RPMI7951 (cell line): Measurements from ENCODE around the gene ENG. TPM values are rescaled to one million over a fixed set of nuclear protein-coding genes. Genes with fewer than 3 reads are reported as not detected.
A peak's percentile ranks its signal among the peaks of the same experiment; 100 is the strongest.
"Not testable (repeated sequence)": the region's sequence is repeated elsewhere in the genome, so short reads cannot be mapped to it uniquely, and the experiment has no call there.

Source experiments
- DNase-seq: peaks from one replicate; pipeline ENCODE4 v3.0.0-alpha.2; 2012; ENCODE audit warnings: low read depth
- total RNA-seq: library from RNA; depleted of rRNA; stranded (reverse); fragments of >200 nt; shearing (Covaris generic); gene quantifications from 2 replicates; pipeline ENCODE4 v1.2.3, GENCODE V29; 2014

Gene ENG
- total RNA-seq, 1 experiment from 2014 or later, result 34.8 TPM

DNA sequence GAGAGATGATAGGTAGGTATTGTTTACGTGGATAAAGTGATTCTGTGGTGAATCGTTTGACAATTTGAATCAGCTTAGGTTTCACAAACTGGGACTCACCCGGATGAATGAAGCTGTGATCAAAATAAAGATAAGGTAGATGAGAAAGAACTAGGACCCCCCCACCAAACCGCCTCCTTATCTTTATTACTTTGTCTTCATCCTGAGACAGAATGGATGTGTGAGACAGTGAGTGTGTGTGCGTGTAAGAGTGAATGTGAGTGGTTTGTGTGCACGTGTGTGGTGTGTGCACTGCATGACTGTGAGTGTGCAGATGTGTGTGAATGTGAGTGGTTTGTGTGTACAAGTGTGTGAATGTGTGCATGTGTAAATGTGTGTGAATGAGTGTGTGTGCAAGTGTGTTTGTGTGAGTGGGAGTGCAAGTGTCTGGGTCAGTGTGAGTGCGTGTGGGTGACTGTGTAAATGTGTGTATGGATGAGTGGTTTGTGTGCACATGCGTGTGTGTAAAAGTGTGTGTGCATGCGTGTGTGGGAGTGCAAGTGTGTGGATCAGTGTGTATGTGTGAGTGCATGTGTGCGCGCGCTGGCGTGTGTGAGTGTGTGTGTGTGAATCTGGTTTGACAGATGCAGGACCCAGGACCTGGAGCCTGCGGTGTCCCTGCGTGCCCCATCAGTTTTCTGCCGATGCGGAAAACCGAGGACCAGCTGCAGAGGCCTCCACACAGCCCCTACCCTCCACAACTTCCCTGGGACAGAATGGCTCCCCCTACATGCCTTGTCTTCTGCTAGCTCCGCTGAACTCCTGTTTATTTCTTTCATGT is 11.4 kb upstream of the ENG start:
- DNase-seq, result no peak

DNA sequence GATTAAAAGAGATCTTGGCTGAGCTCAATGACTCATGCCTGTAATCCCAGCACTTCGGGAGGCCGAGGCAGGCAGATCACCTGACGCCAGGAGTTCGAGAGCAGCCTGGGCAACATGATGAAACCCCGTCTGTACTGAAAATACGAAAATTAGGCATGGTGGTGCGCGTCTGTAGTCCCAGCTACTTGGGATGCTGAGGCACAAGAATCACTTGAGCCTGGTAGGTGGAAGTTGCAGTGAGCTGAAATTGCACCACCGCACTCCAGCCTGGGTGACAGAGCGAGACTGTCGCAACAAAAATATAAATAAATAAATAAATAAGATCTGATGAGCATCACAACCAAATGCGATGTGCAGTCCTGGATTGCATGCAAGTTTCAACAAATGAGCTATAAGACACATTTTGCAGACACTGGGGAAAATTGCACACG is 8.7 kb upstream of the ENG start:
- no peak for DNase-seq

DNA sequence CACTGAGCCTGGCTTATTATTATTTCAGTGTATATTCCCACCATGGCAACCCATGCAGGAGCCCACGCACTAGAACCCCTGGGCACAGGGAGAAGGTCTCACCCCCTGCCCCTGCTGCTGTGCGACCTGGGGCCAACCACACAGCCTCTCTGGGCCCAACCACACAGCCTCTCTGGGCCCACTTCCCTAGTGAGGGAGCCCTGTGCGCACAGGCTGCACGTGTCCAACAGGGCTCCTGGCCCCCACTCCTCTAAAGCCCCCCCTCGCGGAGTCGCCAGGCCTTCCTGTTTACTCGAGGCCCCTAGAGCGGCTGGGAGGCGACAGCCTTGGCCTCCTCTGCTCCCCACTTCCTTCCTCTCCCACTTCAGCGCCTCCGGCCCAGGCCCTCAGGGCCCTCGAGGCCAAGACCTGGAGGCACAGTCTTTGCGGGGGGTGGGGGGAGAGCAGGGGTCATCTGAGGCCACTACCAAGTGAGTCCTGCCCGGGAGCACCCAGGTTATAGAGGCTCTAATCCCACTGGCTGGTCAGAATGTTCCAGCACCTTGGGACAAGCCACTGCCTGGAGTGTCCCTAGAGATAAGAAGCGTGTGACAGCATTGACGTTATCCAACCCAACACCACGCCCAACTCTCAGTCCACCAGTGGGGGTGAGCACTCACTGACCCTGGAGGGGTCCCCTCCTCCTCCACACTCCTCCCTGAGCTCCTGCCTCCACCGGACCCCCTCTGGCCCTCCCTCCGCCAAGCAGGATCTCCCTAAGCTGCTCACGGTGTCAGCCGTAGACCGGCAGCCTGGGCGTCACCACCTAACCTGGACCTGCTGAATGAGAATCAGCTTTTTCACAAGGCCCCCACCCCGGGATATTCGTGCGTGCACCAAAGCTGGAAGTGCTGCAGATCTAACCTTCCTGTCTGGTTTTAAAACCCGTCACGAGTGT is 7.9 kb upstream of the ENG start:
- DNase-seq, result no peak

DNA sequence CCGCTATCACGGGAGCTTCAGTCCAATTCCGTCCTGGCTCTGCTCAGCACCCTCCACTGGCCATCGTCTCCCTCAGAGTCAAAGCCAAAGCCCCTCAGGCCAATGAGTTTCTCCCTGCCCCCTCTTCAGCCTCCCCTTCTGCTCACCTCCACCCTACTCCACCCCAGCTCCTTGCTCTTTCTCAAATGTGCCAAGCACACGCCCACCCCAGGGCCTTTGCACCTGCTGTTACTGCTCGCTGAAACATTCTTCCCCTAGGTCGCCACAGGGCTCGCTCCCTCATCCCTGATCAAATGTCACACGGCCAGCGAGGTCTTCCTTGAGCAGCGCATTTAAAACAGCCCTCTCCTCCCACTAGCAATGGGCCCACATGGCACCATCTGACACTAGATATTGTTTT is 6.3 kb upstream of the ENG start:
- no peak for DNase-seq

DNA sequence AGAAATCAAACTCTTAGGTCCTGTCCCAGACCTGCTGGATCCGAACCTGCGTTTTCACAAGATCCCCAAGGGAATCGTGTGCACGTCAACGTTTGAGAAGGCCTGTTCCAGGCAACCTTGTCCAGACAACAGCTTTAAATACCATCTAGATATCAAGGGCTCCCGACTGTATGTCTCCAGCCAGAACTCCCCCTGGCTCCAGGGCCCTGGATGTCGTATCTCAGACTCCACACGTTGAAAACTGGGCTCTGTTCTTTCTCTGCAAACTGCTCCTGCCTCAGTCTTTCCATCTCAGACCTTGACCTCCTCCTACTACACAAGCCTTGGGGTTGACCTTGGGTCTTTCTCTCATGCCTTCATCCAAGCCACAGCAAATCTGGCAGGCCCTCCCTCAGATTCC is 5.8 kb upstream of the ENG start:
- no peak for DNase-seq

DNA sequence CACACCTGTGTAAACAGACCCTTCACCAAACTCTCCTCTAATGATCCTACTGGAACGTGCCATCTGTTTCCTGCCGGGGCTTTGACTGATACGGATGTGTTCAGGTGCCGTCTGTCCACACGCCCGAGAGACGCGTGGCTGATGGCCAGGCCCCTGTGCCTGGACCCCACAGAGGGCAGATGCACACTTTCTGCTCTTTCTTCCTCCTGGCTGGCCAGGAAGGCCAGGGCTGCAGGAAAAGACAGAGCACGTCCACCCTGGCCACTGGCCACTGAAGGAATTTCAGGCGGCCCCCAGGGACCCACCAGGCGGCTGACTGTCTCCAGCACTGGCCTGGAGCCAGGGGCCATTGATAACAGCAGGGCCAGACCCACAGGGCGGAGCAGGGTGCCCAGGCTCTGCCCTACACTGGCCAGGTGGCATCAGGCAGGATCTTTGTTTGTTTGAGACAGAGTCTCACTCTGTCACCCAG is 3.6 kb upstream of the ENG start:
- no peak for DNase-seq

DNA sequence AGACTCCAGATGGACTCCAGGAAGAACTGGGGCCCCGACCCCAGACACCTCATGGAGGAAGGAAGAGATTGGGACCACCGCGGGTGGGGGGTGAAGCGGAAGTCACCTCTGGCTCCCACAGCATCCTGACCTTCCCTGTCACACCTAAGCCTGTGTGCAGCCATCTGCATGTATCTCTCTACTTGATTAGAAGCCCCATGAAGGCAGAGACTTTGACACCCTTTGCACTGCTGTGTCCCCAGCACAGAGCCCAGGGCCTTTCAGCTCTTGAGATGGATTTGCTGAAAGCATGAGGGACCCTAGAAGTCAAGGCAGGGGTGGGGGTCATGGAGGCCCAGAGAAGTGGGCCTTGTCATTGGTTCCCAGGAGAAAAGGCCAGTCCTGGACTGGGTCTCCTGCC is 2.8 kb upstream of the ENG start:
- DNase-seq, result no peak

DNA sequence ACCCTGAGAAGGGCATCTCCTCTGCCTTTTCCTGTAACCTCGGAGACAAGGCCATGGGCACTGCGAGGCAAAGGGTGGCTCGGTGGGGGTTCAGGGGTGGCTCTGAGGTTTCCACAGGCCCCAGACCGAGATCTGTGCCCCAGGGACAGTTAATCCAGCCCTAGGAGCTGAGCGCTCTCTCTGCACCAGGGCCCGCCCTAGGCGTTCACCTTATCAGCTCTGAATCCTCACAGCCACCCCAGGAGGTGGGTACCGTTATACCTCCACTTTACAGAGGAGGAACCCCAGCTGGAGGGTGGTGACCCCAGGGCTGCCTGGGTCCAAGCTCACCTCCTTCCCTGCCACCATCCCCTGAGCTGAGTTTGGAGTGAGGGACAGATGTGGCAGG is 2.3 kb upstream of the ENG start:
- no peak for DNase-seq

DNA sequence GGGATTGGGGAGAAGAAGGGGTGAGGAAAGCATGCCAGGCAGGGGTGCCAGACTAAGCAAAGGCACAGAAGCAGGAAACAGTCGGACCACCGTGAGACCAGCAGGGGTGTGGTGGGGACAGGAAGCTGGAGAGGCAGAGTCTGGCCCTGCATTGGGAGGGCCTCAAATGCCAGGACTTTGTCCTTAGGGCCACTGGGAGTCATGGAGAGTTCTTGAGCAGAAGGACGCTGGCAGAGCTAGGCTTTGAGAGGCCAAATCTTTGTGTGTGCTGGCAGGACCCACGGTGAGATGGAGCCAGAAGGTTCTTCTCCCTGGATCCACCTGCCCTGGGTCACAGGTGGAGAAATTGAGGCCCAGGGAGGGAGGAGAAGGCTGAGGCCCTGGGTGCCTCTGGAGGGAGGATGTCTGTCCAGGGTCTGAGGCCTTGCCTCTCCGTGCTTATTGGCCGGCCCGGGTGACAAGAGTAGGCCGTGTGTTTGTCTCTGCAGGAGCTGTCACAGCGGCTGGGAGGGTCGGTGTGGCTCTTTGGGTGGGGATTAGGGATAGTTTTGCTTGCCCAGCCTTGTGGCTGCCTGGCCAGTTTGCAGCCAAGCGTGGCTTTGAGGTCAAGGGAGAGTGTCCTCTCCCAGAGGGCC is 1.8 kb upstream of the ENG start:
- DNase-seq, result no peak

DNA sequence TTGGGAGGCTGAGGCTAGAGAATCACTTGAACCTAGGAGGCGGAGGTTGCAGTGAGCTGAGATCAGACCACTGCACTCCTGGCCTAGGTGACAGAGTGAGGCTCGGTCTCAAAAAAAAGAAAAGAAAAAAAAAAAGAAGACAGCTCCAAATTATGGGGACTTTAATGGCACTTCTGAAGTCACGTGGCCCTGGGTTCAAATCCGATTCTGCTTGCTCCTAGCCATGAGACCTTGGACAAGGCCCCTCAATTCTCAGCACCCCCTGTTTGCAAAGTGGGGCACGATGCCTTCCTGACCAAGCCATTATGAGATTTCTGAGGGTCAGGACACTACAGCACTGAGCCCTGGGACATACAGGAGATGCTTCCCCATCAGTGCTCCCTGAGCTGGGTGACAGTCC is 1.1 kb upstream of the ENG start:
- no peak for DNase-seq

DNA sequence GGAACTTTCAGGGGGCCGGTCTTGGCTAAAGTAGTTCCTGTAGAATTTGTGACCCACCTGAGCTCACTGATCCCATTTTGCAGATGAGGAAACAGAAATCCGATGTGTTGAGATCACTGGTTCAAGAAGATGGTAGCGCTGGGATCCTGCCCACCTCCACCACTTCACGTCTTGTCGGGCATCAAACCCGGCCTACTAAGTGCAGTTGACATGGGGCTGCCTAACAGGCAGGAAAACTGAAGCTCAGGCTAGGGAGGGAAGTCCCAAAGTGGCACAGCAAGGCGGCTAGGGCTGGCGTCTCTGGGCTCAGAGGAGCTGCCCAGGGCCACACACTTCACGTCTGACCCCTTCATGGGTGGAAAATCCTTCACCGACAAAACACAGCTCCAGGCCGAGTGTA is 502 bp upstream of the ENG start:
- DNase-seq, result no peak

DNA sequence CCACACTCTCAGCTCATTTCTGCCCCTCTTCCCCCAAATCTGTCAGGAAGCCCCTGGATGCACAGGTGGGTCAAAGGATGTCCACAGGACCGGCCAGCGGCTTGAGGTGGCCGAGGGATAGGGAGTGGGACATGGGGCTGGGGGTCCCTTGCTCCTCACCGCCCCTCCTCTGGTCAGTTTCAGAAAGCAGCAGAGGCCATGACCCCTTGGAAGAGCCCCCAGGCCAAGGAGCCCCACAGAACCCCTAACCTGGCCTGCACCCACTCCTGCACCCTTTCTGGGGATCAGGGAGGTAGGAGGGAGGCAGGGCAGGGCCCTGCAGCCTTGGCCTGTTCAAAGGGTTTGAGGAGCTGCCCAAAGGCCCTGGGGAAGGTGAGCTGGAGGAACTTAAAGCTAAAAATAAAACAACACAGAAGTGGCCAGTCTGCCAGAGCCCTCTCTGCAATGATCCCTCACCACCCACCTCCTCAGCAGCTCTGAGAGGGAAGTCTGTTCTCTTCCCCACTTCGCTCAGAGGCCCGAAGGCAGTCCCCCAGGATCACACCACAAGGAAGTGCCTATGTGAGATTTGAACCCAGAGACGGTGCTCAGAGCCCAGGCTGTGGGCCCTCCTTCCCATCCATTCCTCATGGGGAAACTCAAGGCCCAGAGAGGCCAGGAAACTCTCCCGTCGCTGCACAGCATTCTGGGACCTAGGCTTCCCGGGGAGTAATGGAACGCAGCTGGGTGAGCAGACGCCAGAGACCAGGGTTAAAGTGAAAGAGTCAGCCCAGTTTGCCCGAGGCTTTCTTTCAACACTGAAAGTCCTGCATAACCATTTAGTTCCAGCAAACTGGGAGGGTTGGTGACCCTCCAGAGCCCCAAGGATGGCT is 910 bp downstream of the ENG start:
- DNase-seq, result peak; percentile 74

DNA sequence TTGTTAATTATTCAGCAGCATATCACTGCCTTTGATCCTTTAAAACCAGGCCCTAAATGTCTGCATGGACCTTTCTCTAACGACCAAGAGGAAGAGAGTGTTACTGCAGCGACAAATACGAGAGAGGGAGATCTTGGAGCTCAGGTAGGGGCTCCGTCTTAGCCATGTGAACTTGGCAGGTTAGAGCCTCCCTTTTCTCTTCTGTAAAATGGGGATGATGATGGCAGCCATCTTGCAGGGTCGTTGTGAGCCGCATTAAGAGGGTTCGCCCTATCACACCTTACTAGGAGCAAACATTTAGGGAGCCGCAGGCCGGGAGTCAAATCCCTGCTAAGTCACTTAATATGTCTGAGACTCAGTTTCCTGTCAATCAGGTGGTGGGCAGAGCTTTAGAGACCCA is 1.6 kb downstream of the ENG start:
- no peak for DNase-seq

DNA sequence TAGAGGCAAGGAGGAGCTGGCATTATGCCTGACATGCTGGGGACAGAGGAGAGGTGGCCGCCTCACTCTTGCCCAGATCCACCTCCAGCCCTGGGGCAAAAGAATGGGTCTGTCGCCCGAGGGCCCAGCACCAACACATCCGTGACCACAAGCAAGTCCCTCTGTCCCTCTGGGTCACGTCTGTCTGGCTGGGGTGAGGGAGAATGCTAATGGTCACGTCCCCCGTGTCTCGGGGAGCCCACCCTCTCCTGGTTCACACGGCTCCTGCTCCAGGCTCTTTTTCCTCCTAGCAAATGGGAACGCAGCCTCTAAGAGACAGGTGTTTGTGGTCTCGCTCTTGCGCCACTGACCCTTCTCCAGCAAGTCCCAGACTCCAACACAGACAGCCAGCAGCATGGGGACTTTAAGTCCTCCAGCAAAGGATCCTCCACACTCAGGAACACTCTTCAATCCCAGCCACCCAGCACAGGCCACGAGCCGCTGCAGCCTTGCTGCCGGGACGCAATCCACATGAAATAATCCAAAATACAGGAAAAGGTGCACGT is 4.1 kb downstream of the ENG start:
- DNase-seq, result no peak

DNA sequence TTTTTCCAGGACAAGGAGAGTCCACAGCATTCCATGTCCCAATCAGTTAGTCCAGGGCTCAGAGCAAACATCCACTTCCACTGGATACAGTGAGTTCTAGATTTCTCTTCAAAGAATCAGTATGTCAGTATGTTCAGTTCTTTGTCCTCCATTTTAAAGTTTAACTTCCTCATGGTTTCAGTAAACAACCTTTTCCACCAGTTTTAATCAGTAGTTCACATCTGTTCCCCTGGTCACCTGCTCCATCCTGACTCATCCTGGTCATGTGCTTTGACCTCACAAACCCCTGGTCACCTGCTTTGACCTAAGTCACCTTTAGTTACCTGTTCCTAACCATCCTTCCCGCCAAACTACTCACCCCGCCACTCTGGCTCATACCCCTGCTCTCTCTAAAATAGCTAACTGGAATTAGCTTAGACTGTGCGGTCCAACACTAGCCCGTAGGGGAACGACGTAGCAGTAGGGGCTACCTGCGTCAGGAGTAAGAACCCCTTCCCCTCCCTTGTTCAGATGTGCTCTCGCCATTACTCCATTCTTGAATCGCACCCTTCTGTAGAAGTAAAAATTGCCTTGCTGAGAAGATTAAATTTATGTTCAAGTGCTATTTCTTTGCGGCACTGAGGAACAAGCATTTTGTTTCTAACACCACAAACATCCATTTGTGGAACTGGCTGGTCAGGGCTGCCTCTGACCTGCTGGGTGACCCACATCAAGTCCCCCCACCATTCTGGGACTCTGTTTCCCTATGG is 5.5 kb downstream of the ENG start:
- no peak for DNase-seq

DNA sequence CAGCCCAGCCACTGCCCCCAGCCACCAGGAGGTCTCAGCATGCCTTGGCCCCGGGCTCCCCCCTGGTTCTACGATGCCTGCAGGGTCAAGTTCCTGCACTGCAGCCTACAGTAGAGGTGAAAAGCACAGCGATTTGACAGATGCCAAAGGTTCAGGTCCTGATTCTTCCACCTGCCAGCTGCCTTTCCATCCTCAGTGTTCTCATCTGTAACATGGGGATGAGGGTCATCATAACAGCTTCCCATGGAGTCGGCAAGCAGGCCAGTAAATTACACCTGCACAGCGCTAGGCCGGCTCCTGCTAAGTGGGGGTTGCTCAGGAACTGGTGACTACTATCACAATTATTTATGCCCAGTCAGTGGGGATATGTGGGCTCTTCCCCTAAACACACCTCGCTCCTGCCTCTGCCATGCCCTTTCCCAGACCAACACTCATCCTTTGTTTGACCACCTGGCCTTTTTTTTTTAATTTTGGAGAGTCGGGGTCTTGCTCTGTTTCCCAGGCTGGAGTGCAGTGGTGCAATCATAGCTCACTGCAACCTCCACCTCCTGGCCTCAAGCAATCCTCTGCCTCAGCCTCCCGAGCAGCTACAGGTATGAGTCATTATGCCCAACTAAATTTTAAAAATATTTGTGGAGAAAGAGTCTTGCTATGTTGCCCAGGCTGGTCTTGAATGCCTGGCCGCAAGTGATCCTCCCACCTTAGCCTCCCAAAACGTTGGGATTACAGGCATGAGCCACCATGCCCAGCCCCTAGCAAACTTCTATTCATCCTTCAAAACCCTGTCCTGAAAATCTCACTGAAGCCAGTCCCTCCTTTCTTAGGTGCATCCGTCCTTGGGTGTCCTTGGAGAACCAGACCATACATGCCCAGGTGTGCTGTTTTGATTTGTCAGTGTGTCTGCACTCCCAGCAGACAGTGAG is 6.4 kb downstream of the ENG start:
- no peak for DNase-seq

DNA sequence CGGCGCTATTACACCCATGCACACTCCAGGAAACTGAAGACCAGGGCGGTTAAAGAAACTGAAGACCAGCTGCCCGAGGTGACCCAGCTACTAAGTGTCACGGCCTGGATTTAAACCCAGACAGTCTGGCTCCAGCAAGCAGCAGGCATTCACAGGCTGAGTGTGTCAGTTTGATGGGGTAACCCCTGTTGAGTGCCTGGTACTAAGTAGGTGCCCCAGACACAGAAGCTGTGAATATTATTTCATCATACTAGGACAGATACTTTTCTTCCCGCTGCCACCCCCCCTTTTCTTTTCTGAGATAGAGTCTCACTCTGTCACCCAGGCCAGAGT is 7.3 kb downstream of the ENG start:
- no peak for DNase-seq

DNA sequence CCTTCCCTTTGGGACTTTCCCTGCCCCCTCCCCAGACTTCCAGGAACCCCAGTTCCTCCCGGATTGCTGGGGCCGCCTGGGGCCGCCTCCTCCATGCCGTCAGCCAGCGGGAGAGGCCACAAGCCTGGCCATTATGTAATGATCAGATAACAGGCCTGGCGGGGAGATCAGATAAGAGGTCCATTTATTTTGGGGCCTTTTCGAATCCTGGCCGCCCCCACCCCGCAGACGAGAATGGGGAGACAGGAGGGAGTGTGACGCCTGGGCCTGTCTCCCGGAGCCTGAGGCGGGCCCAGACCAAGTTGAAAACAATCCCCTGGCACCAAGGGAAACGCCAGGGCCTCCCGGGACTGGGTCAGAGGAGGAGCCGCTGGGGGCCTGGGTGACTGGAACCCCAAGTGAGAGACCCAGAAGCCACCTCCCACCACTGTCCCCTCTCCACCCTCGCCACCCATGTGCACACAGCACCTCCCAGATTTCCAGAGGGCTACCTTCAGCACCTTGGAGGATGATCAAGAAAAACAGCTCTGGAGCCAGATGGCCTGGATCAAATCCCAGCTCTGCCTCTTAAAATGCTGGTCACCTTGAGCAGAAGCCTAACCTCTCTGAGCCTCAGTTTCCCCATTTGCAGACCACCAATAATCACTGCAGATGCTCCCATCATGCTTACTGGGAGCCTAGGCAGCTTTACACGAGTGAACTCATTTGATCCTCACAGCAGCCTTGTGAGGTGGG is 7.8 kb downstream of the ENG start:
- DNase-seq, result no peak

DNA sequence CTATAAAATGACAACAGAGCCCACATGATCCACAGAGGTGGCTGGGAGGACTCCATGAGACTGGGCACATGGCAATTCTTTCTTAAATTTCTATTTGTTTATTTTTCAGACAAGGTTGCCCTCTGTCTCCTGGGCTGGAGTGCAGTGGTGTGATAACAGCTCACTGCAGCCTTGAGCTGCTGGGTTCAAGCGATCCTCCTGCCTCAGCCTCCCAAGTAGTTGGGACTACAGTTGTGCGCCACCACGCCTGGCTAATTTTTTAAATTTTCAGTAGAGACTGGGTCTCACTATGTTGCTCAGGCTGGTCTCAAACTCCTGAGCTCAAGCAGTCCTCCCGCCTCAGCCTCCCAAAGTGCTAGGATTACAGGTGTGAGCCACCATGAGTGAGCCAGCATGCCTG is 8.8 kb downstream of the ENG start:
- not testable (repeated sequence) for DNase-seq
